Thymus (tissue), 11 donors: ENCODE measurements around the gene GALNT2. TPM values are rescaled to one million over a fixed set of nuclear protein-coding genes. Genes with fewer than 3 reads are reported as not detected.

ENCODE experiments used
- DNase-seq, 9 donors: peaks; one replicate each; pipeline ENCODE4 v3.0.0-alpha.2; 2013; ENCODE audit warnings: low spot score in 9 of 9, low read depth in 6 of 9, missing footprints in 1 of 9
- H3K27ac ChIP-seq, 2 donors: one replicate each; pipeline ENCODE4 v1.5.1; 2013; ENCODE audit warnings: control low read depth in 1 of 2, low read depth in 1 of 2, low read length in 1 of 2, mild to moderate bottlenecking in 1 of 2, moderate library complexity in 1 of 2
- H3K27me3 ChIP-seq, 2 donors: one replicate each; pipeline ENCODE4 v1.5.1; 2013; ENCODE audit warnings: low read length in 1 of 2; ENCODE audit not compliant: control insufficient read depth in 2 of 2, insufficient read depth in 1 of 2
- H3K36me3 ChIP-seq, 2 donors: one replicate each; pipeline ENCODE4 v1.5.1; 2013; ENCODE audit warnings: low read length in 1 of 2, mild to moderate bottlenecking in 1 of 2, moderate library complexity in 1 of 2; ENCODE audit not compliant: control insufficient read depth in 2 of 2, insufficient read depth in 2 of 2
- H3K4me1 ChIP-seq, 2 donors: one replicate each; pipeline ENCODE4 v1.5.1; 2013; ENCODE audit warnings: low read length in 2 of 2; ENCODE audit not compliant: control insufficient read depth in 2 of 2, insufficient read depth in 2 of 2
- H3K4me3 ChIP-seq, 2 donors: one replicate each; pipeline ENCODE4 v1.5.1; 2013; ENCODE audit warnings: low read length in 2 of 2, control low read depth in 1 of 2, mild to moderate bottlenecking in 1 of 2
- H3K9me3 ChIP-seq, 2 donors: one replicate each; pipeline ENCODE4 v1.5.1; 2013; ENCODE audit warnings: low read length in 1 of 2, mild to moderate bottlenecking in 1 of 2; ENCODE audit not compliant: control insufficient read depth in 2 of 2, insufficient read depth in 1 of 2
- WGBS: extraction: QIAGEN DNeasy Blood & Tissue Kit; methylation state at CpG from one replicate; pipeline ENCODE4 v1.1.7; 2013; 5-methylcytosine and 5-hydroxymethylcytosine counted together
- polyA plus RNA-seq: library from polyadenylated mRNA; stranded (reverse); fragments of 200-250 nt; gene quantifications from one replicate; pipeline ENCODE4 v1.2.3, GENCODE V29; 2013
- total RNA-seq: library from RNA; stranded (reverse); fragments of 120-200 nt; gene quantifications from one replicate; pipeline ENCODE4 v1.2.4, GENCODE V29; 2013
- donor health status: healthy.

Gene GALNT2
- total and polyA plus RNA-seq, 2 donors: 33.9 to 42.5 TPM

DNA sequence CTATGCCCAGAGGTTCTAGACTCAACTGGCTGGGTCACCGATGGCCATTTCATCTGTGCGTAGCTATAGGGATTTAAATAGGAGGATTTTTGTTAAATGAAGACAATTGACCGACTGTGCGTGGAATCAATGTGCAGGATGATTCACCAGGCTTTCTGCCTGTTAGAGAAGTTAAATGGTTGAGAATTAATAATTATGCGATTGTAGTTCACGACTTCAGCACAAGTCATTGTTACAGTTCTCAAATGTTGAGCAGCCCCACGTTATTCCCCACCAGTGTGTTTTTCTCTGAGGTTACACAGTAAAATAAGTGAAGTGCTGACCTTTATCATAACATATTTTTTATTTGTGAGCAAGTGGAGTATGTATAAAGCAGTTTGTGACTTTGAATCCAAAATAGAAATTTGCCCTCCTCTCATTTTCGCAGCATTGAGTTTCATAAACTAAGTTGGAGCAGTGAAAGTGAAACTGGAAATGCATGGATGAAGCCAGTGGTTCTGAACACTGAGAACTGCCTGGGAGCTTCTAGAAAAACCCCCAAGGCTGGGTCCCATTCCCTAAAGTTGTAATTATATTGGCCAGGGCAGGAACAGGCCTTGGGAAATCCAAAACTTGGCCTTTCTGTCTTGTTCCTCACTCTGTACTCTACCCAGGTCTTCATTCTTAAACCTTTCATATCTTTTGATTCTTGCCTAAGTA, 102.6 kb downstream of the GALNT2 start:
- WGBS: 67% methylated on average over 8 of the region's 8 CpGs
- Histone ChIP-seq H3K9me3 (peaks cover 2 to 7% of the 10 kb centered on the region in 2 donors), H3K36me3 (peaks cover 3 to 26% of the 10 kb centered on the region in 2 donors), H3K27me3 (no peaks in the 10 kb centered on the region), H3K4me3 (peak overlapping the region in 1 of 2 donors; percentile 22), H3K27ac (peak overlapping the region; percentile 47 to 77), H3K4me1 (peaks cover 46 to 74% of the 10 kb centered on the region in 2 donors)
- DNase-seq: peak in 1 of 9 donors; percentile 67

DNA sequence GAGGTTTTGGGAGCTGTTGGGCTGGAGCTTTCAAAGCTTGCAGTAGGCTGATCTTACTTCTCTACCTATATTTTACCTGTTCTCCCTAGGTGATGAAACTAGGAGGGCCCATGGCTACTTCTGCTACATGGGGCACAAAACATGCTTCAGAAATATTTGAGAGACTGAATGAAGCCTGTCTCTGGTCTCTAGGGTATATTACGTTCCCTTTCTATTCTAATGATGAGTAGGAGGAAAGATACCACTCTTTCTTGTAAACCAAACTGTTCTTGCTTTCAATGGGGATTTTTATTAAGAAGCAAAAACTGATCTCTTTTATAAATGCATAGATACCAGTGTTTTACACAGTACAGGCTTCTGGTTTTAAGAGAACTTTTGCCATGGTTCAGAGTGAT, 103.1 kb downstream of the GALNT2 start:
- peaks cover 3 to 24% of the 10 kb centered on the region in 2 donors for H3K36me3 ChIP-seq
- WGBS: 91% methylated on average over 1 of the region's 1 CpG
- H3K9me3 ChIP-seq: peaks cover 2 to 7% of the 10 kb centered on the region in 2 donors
- H3K4me1 ChIP-seq: peaks cover 50 to 80% of the 10 kb centered on the region in 2 donors
- DNase-seq: no peak
- no peak overlapping the region for H3K4me3 ChIP-seq
- H3K27ac ChIP-seq: peak overlapping the region; percentile 47 to 77
- H3K27me3 ChIP-seq: no peaks in the 10 kb centered on the region

DNA sequence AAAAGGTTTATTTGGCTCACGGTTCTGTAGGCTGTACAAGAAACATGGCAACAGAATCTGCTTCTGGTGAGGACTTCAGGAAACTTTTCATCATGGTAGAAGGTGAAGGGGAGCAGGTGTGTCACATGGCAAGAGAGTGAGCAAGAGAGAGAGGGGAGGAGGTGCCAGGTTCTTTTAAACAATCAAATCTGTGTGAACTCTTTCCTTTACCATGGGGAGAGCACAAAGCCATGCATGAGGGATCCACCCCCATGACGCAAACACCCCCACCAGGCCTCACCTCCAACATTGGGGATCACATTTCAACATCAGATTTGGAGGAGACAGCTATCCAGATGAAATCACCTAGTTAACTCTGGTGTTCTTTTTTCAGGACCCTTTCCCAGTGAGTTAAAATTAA, 103.6 kb downstream of the GALNT2 start:
- H3K36me3 ChIP-seq: peaks cover under 1 to 24% of the 10 kb centered on the region in 2 donors
- peaks cover 53 to 81% of the 10 kb centered on the region in 2 donors for H3K4me1 ChIP-seq
- H3K9me3 ChIP-seq: peaks cover 2 to 7% of the 10 kb centered on the region in 2 donors
- peak overlapping the region in 1 of 2 donors; percentile 77 for H3K27ac ChIP-seq
- H3K27me3 ChIP-seq: no peaks in the 10 kb centered on the region
- H3K4me3 ChIP-seq: no peak overlapping the region
- WGBS: 91% methylated on average over 2 of the region's 2 CpGs
- DNase-seq: no peak

DNA sequence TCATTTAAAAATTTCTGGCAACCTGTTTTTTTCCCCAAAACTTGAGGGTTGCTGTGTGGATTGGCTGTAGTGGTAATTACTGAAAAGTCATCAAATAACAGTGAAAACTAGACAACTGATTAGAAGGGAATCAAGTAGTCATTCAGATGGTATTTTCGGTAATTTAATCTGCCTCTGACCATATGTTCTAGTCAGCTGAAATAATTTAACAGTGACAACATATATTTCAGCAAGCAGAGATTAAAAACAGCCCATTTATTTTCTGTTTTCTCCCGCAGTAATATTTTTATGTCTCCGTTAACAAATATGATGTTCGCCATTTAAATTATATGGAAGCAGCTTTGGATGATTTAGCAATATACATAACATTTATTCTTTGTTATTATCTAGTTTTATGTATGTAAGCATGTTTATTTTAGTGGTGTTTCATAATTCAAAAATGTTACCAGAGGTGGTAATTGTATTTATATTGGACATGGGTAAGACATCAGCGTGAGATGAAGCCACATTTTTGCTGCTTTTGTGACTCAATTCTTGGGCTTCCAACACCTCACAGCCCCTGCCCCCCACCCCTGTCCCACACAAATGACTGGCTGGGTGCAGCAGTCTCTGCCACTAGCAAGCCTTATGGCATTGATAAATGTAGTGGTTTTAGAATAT, 104.4 kb downstream of the GALNT2 start:
- H3K36me3 ChIP-seq: peaks cover 0 to 23% of the 10 kb centered on the region in 2 donors
- H3K4me3 ChIP-seq: no peak overlapping the region
- no peak for DNase-seq
- peaks cover 2 to 7% of the 10 kb centered on the region in 2 donors for H3K9me3 ChIP-seq
- H3K27me3 ChIP-seq: no peaks in the 10 kb centered on the region
- H3K4me1 ChIP-seq: peaks cover 60 to 83% of the 10 kb centered on the region in 2 donors
- 87% methylated on average over 5 of the region's 5 CpGs for WGBS
- H3K27ac ChIP-seq: no peak overlapping the region

DNA sequence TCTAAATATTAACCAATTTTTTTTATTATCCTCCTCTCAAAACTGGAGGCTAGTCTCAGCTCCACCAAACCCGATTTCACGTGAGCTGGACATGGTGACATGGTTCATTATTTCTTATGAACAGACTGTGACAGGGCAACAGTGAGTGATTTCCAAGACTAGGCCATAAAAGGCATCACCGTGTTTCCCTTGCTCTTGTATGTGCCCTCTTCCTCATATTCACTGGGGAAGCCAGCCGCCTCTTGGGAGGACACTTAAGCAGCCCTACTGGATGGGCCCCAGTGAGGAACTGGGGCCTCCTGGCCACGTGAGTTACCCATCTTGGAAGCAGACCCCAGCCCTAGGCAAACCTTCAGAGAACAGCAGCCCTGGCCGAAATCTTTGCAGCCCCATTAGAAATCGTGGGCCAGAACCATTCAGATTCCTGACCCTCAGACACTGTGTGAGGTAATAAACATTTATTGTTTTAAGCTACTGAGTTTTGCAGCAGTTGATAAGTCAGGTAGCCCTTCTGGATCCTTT, 105.0 kb downstream of the GALNT2 start:
- Histone ChIP-seq H3K27me3 (no peaks in the 10 kb centered on the region), H3K4me3 (no peak overlapping the region), H3K9me3 (peaks cover 2 to 5% of the 10 kb centered on the region in 2 donors), H3K27ac (no peak overlapping the region), H3K36me3 (peaks cover 0 to 19% of the 10 kb centered on the region in 2 donors), H3K4me1 (peaks cover 64 to 83% of the 10 kb centered on the region in 2 donors)
- DNase-seq: no peak
- WGBS: 95% methylated on average over 7 of the region's 7 CpGs

DNA sequence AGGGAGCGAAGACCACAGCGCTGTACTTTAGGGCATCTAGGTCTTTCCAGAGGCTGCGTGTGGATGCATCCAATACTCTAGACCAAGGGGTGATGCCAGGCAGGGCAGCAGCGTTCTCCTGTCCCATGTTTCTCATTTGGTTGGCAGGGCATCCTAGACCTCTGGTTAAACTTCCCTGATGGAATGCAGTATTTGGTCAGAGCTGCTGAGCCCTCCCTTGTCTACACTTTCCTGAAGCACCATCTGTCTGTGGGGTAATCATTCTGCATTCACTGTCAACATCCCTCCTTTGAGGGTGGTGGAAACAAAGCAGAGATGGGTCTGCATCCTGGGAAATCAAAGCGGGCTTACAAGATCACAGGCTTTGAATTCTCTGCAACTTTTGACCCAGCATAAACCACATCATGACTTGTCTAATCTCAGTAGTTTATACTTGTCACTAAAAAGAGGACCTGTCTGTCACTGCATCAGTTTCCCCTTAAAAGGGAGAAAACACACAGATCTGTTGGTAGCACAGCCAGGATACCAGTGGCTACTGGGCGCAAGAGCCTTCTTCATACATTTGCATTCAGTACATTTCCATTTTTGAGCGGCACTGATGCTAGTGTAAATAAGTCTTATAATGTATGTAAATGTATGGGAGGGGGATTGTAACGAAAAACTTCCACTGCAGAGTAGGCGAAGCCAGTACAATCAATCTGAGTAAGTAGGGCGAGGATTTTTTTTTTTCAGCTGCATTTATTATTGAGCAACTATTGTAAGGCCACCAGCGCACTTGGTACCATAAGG, 106.3 kb downstream of the GALNT2 start:
- WGBS: 90% methylated on average over 11 of the region's 11 CpGs
- Histone ChIP-seq H3K9me3 (no peaks in the 10 kb centered on the region), H3K27ac (no peak overlapping the region), H3K4me1 (peaks cover 61 to 72% of the 10 kb centered on the region in 2 donors), H3K27me3 (no peaks in the 10 kb centered on the region), H3K4me3 (no peak overlapping the region), H3K36me3 (peaks cover 5 to 29% of the 10 kb centered on the region in 2 donors)
- no peak for DNase-seq

DNA sequence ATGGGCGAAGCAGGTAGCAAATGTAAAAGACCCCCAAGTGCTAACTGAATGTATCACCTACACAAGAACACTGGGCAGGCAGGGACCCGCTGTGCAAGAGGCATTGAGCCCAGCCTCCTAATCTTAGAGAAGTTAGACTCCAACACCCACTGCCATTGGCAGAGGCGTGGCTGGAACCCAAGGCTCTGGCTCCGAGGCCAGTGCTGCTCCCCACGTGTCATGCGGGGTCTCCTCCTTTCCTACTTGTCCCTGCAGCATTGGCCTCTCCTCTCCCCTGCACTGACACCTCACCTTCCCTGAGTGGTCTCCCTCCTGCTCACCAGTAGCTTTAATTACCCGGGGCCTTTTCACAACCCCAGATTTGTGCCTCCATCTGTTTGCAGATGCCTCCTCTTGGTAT, 107.0 kb downstream of the GALNT2 start:
- Histone ChIP-seq H3K4me1 (peaks cover 58 to 71% of the 10 kb centered on the region in 2 donors), H3K9me3 (no peaks in the 10 kb centered on the region), H3K27ac (no peak overlapping the region), H3K4me3 (no peak overlapping the region), H3K36me3 (peaks cover 10 to 34% of the 10 kb centered on the region in 2 donors), H3K27me3 (no peaks in the 10 kb centered on the region)
- WGBS: 95% methylated on average over 7 of the region's 7 CpGs
- DNase-seq: no peak

DNA sequence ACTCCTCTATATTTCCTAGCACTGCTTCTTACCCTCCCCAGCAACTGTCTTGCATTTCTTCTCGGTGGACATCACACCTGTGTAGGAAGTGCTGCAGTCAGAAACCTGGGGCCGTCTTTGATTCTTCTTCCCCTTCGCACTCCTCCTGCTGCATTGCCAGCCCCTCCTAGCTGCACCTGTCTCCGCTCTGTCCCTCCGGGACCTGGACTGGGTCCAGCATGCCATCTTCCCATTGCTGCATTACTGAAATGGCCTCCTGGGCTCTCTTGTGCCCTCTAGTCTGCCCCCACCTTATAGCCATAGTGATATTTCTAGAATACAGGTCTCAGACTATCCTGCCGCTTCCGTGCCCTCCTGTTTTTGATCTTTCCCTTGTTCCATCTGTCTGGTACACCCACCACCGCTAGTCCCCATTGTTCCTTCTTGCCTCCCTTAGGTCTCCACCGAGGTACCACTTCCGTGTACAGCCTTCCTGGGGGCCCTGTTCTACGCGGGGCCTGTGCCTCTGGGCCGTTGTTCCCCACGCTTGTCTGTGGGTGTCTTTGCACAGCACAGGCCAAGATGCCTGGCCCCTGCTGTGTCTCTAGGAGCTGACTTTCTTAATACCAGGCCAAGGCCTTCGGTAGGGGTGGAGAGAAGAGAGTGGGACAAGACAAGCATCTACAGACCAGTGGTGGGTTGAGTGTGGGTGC, 107.6 kb downstream of the GALNT2 start:
- H3K27ac ChIP-seq: peak overlapping the region in 1 of 2 donors; percentile 3
- no peak for DNase-seq
- no peak overlapping the region for H3K4me3 ChIP-seq
- no peaks in the 10 kb centered on the region for H3K27me3 ChIP-seq
- WGBS: 73% methylated on average over 15 of the region's 15 CpGs
- no peaks in the 10 kb centered on the region for H3K9me3 ChIP-seq
- peaks cover 10 to 40% of the 10 kb centered on the region in 2 donors for H3K36me3 ChIP-seq
- H3K4me1 ChIP-seq: peaks cover 52 to 65% of the 10 kb centered on the region in 2 donors
